ENCODE measurements around the gene ADAMTS2.

The ADAMTS2 gene

DNA sequence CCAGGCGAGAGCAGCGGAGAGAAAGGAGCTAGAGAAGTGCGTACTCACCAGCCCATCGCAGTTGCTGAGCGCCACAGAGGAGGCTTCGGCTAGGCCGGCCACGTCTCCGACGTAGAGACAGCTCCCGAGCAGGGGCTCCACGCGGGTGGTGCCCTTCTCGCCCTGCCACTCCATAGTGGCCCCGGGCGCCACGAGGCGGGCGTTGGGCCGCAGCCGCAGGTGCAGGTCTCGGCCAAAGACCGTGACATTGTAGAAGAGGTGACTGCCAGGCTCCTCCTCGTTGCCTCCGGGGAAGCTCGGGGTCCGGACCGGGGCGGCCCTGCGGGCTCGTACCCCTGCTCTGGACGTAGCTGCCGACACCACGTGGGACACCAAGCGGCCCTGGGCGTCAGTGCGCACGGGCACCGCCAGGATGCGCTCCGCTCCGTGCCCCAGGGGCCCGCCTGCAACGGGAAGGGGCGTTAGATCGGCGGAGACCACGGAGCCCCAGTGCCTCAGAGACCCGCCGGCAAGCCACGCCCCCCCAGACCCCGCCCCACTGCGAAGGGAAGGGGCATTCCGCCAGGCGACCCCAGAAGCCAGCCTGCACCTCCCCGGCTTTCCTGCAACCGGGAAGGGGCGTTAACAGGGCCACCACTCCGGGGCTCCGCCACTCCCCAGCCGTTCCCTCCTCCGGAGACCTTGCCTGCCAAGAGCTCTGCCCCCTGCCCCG is 1.4 kb downstream of the ADAMTS2 start:
- DNase-seq (ENCODE audit: low read depth): no peak

DNA sequence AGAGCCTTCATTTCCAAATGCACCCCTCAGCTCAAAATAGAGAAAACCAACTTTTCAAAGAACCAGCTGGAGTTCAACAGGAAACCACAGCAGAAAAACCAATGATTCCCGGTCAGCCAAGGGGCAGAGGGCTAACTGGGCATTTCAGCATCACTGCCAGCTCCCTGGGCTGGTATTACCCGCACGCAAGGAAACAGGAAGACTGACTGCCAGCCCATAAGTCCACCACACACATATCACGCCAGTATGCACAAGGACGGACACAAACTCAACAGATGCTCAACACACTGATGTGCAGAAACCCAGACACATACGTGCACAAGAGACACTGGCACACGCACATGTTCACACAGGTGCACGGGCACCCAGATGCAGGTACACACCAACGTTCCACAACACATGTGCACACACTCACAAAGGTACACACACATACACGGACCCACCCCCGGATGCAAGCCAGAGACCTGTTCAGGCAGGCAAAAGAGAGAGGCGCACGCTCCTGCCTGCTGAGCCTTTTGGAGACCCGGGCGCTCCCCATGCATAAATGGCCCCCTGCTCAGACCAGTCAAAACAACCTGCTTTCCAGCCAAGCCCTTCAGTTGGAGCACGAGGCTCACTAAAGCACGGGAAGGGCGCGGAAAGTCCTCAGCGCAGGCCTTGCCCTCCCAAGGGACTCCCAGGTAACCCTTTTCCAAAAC is 2.1 kb downstream of the ADAMTS2 start:
- no peak for DNase-seq (ENCODE audit: low read depth)

DNA sequence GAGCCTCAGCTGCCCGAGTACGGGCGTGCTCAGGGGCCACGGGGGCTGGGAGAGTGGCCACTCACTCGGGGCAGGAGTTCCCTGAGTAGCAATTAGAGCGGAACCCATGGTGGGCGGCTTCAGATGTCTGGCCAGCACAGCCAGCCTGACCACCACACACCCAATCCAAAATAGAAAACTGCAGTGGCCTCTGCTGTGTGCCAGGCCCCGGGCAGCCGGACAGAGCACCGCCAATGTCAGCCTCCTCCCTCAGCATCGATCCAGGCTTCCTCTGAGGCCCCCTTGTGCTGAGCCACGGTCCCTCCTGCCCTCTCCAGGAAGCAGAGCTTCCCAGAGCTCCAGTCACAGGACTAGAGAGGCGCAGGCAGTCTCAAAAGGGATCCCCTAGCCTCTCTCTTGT is 2.7 kb downstream of the ADAMTS2 start:
- no peak for DNase-seq (ENCODE audit: low read depth)

DNA sequence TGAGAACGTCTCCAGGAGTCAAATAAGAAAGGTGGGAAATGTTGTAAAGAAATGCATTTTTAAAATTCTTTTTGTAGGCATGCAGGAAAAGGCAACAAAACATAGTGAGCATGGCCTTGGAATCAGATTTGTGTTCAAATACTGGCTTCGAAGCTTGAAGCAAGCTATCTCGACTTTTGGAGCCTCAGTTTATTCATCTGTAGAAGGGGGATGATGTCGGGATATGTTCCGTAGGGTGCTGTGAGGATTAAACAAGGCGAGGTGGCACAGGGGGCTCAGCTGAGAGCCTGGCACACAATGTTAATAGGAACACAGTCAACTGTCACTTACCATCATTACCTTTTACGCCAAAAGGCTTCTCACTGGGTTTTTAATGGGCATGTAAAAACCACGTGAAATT is 4.8 kb downstream of the ADAMTS2 start:
- no peak for DNase-seq (ENCODE audit: low read depth)

DNA sequence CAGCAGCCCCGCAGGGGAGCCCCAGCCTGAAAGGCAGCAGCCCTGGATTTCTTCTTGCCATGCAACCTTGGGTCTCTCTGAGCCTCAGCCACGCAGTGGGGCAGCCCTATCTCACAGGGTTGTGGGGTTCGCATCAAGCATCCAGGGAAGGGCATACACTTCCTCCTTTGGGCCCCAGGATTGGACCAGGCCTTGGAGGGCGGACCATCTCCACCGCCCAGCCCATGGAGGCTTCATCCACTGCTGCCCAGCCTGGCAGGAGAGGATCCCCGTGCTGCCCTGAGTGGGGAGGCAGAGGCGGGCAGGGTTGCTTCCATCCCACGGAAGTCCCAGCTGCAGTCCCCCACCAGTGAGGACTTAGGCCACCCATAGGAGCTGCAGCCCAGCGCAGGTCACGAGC is 5.3 kb downstream of the ADAMTS2 start:
- DNase-seq (ENCODE audit: low read depth): no peak

DNA sequence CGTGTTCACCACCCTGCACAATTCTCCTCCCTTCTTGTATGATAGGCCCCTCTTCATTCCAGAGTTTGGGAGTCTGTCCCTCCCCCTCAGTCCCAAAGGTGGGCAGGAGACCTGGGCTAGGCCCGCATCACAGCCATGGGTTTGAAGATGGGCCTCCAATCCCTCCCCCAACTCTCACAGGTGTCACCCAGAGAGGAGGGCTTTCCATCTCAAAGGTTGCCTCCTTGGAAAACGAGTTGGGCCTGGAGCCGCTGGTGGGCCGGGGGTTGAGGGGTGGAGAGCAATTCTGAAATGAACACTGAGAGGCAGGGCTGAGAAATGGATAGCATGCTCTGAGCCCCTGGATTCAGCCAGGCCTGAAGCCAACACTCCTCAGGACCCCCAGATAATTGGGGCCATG is 6.2 kb downstream of the ADAMTS2 start:
- no peak for DNase-seq (ENCODE audit: low read depth)

DNA sequence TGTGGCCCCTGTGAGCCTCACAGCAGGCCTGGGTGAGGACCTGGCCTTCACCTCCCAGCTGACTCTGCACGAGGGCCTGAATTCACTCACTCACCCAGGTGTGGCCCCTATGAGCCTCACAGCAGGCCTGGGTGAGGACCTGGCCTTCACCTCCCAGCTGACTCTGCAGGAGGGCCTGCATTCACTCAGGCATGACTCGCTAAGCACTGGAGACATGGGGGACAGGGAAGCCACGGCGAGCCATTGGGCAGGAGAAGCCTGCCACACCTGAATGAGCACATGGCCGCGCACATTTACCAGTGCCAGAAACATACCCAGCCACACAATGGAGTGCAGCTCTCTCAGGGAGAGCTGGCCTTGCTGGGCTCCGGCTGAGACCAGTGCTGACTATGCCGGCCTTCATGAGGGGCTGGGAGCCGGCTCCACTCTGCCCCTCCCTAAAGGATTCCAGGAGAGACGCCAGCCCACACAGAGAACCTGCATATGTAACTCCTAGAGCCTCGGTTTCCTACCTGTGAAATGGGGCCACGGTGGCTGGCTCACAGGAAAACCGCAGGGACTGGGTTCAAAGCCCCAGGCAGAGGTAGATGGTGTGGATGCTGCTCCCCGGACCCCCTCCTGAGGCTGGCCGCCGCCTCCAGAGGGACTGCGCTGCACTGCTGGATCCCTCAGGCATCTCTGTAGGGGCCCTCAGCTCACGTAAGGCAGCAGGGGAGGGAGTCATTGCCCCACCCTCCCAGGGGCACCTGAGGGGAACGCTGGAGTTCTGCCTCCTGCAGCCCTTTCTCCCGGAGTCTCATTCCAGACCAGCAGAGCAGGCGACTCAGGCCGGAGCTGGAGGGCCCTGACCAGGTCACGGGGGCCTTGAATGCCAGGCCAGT is 7.2 kb downstream of the ADAMTS2 start:
- no peak for DNase-seq (ENCODE audit: low read depth)

DNA sequence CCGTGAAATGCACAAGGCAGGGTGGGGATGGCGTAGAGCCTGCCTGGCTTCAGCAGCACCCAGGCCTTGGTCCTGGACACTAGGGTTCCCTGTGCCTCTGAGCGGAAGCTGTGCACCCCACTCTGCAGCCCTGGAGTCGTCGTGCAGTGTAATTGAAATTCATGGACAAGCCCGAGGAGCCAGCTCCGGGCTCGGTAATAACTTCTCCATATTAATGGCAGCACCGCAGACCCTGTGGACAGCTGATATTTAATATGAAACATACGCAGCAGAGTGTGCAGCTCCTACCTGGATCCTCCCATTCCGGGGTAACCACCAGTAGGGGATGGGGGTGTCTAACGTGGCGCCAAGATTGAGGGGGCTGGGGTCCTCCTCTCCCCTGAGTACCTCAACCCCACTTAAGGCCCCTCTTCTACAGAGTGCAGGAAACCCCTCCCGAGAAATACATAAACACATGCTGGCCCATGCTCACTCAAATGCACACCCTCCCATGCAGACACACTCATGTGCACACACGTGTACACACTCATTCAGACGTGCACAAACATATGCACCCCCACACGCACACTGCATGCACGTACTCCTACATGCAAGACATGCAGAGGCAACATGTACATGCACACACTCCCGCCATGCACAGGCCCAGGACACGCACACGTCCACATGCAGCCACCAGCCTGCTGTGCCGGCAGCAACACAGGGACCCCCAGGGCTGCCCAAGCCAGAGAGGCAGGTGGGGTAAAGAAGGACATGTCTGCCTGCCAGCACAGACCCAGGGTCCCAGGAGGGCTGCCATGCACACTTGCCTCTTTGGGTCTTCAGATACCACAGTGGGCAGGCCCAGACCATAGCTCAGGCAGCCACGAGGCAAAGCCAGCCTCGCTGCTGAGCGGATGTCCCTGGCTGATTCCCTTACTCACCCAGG is 8.1 kb downstream of the ADAMTS2 start:
- DNase-seq (ENCODE audit: low read depth): no peak

DNA sequence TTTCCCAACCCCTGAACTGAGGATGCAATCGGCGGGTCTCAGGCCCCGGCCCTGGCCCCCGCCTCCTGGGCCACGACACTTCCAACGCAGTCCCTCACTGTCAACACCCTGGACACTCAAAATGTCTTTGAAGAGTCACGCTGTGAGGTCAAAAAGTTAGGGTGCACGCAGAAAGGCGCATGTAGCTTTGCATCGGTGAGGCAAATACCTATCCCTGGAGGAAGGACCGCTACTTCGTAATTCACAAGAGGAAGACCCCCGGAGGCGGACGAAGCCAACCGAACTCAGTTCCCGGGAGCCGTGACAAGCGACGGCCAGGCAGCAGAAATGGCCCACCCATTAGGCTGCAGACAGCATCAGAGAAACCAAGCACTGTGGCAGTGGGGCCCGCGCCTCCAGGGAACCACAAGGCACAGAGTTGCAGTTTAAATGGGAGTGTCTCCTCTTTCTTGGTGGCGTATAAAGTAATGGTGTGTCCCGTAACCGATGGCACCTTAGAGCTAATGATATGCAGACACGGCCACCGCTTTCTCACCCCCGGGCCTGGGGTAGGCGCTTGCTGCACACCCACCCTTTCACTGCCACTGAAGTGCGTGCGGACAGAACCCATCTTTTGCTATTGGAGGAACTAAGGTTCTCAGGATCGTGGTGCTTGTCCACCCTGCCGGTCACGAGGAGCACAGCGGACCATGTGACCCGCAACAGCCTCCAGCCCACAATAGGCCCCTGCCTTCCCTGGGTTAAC is 9.0 kb downstream of the ADAMTS2 start:
- DNase-seq (ENCODE audit: low read depth): no peak

DNA sequence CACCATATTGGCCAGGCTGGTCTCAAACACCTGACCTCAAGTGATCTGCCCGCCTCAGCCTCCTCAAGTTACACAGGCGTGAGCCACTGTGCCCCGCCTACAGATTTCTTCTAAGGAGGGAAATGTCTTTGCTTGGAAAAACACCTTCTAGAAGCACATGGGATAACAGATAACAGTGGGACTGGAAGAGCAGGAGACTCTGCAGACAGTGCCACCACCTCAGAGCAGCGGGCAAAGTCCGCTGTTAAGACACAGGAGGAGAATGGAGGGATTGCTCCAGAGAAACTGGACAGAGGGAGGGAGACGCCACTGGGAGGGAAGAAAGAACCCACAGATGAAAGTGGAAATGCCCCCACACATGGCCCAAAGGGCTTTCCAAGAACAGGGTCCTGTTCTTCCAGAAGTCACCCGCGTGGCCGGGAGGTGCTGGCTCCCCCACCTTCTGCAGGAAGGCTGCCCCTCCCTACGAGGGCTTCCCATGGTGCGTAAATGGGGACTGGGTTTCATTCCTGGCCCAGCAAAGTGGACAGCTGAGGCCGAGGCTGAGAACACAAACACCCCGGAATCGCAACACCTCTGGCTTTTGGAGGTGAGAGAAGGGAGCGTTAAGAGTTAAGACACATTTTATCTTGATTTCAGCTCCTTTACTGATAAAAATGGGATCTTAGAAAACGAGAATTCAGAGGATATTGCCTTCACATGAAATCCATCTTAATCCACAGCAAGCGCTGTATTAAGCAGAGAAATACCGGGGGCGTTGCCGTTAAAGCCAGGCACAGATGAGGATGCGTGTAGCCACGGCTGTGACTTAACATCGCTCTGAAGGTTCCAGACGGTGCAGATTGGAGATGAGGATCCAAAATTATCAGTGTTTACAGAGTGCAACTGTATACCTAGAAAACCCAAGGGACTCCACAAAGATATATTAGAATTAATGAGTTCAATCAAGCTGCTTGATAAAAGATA is 11.2 kb downstream of the ADAMTS2 start:
- no peak for DNase-seq (ENCODE audit: low read depth)

DNA sequence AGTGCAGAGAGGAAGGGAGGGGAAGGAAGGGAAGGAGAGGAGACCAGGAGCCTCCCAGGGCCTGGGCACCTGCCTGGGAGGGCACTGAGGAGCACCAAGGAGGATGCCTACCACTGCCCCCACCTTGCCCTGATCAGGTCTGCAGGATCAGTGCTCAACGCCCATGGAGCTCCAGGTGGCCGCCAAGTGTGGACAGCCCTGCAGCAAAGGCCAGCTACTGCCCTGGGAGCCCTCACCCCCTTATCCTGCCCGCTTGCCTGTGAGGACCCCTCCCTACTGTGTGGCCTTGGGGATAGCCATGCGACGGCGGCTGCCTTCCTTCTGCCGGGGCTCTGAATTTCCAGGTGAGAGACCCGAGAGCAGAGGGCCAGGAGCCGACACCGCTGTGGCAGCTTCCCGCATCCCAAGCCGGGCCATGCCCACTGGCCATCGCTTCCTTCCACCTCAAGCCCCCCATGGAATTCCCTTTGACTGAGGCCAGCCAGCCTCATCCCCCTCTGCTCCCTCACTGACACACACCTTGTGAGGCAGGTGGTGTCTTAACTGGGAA is 12.4 kb downstream of the ADAMTS2 start:
- no peak for DNase-seq (ENCODE audit: low read depth)

DNA sequence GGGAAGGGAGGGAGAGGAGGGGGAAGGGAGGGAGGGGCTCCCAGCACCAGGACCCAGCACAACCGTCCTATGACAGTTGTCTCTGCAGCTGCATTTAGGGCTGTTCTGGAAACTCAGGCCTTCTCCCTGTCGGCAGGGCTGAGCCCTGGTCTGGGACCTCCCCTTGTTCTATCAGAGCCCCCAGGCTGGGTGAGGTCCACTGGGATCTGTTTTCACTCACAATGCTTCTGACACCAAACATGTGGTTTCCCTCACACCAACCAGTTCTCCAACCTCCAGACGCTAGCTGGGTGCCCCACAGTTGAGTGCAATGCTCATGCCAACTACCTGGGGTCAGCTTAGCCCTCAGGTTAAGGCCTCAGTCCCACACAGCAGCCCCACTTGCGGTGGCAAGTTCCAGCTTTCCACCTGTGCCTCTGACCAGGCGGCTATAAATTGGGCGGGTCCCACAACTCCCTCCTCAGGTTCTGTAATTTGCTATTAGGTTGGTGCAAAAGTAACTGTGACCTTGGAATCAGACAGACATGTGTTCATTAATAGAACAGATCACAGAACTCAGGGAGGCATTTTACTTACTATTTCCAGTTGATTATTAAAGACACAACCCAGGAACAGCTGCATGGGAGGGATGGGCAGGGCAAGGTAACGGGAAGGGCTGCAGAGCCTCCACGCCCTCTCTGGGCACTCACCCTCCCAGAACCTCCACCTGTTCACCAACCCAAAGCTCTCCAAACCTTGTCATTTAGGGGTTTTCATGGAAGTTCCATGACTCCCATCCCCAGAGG is 13.5 kb downstream of the ADAMTS2 start:
- no peak for DNase-seq (ENCODE audit: low read depth)

DNA sequence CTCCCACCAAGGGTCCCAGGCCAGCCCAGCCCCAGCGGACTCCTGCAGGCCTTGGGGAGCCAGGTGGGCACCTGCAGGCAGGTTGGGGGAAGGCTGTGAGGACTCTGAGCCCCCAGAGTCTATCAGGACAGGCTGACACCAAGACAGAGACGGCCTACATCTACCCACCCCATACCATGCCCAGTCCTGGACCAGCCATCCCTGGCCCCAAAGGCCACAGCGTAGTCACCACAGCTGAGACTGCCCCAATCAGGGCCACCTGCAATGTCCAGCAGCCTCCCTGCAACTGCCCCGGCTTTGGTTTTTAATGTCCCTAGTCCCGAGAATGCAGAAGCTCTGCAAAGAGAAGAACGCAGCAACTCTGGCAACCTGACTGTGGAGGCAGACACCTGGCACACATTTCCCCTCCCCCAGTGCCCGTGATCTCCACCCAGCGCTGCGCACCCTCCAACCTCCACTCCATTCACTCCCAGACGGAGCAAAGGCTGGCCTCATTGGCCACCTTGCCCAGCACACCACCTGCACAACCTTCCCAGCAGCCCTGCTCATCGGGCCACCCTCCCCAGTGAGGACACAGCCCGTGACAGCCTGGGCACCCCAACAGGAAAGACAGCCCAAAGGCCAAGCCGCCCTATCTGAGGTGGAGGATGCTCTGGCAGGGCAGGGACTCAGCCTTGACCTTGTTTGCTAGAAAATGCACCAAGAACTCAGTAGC is 14.9 kb downstream of the ADAMTS2 start:
- no peak for DNase-seq (ENCODE audit: low read depth)

DNA sequence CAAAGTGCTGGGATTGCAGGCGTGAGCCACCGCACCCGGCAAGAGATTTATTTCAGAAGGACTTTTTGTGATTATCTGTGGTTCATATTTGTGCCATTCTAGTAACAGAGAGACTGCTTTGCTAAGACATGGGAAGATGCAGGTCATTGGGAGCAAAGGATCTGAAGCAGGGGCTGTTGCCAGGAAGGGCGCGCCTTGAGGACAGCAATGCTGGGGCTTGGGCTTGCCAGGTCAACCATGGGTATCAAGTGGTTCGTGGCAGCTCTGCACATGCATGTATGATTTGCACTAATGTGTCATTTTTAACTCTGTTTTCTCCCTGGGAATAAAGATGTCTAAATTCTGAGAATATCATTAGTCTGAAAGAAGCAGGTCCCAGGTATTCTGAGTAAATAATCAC is 17.0 kb downstream of the ADAMTS2 start:
- DNase-seq (ENCODE audit: low read depth): no peak

DNA sequence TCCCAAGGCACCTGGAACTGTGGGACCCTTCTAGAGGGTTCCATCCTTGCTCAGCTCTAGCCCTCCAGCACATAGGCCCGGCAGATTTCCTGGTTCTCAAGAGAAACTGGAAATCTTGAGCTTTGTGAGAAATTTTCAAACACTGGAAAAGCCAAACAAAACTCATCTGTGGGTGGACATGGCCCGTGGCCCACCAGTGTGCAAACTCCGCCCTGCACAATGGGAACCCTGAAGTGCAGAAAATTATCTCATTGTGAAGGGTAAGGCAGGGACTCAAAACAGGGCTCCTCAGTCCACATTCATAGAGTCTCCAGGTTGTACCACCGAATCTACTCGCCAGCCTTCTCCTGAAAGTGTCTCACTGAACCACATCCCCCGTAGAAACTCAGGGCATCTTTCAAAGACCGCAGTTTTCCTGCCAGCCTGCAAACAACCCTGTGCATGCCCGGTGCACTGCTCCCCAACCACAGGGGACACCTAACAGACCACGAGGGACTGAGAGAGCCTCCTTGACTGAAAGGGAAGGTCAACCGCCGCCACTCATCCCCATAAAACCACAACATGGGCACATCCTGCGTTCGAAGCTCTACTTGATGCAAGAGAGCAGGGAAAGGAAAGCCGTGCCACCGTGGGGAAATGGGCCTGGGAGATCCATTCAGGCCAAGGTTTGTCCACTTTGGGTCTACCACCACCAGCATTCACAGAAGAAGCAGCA is 18.1 kb downstream of the ADAMTS2 start:
- no peak for DNase-seq (ENCODE audit: low read depth)

DNA sequence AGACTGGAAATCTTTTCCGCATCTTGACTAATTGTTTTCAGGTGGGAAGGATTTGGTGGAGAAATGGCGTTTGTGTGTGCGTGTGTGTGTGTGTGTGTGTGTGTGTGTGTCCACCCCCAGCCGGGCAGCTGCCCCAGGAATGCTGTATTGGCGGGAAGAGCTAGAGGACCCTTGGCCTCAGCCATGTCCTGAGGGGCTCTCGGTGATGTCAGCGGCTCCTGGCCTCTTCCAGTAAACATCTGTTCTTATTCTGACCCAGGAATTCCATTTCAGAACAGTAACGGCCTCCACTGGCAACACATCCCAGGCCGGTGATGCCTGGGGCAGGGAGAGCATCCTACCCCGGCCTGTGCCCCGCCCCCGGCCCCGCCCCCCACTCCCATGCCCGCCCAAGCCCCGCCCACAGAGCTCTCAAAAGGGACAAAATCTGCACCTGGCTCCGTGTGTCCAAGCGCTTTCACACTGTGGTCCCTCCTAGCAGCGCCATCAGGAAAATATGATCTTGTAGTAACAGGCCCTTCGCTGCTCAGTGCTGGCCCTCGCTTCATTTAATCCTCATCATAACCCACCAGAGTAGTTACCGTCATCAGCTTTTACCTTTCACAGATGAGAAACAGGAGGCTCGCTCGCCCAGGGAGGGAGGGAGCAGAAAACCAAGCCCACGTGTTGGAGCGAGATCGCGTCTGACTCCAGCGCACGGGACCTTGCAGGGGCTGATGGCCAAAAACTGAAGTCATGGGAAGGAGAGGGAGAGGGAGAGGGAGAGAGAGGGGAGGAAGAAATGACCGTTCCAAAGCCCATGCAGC is 18.9 kb downstream of the ADAMTS2 start:
- no peak for DNase-seq (ENCODE audit: low read depth)
